GM19463 (cell line): Measurements from ENCODE around the gene KMT2E.

Experiments used
- ATAC-seq: cut with Tn5 transposase; IDR thresholded peaks from one replicate; pipeline ENCODE4 v1.9.1; 2021; ENCODE audit warnings: mild to moderate bottlenecking, moderate library complexity; ENCODE audit not compliant: unreplicated experiment

Gene KMT2E

GRCh38 chr7:105161366-105161765 is 147.4 kb downstream of the KMT2E start:
- no peak for ATAC-seq
